ENCODE measurements around the gene THAP6. TPM values are rescaled to one million over a fixed set of nuclear protein-coding genes. Genes with fewer than 3 reads are reported as not detected.

THAP6 gene
- total RNA-seq, 1 experiment from 2014 or later, result 27.6 TPM

DNA sequence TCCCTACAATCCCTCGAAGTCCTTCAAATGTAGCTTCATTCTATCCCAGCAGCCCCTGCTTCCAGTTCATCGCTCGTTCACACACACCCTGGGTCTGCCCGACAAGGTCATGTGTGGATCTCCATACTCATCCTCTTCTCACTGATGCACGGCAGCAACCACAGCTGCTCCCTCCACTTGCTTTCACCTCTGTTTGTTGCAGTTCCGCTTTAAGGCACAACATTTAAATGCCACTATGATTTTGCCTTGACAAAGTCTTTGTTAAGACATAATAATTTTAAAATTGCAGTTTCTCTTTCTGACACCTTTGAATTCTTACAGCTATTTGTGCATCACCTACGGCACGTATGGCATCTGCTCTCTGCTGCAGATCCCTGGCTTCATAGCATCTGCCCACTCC, 43.4 kb downstream of the THAP6 start:
- no peaks in the 10 kb centered on the region for H3K27me3 Mint-ChIP-seq (ENCODE audit: insufficient read depth, unreplicated experiment)
- H3K4me1 Mint-ChIP-seq (ENCODE audit: insufficient read depth, unreplicated experiment), result peaks cover 8% of the 10 kb centered on the region
- no peak overlapping the region for H3K4me3 Mint-ChIP-seq (ENCODE audit: unreplicated experiment)
- intact Hi-C loops (cut with micrococcal nuclease), result no loop called here
- no peaks in the 10 kb centered on the region for H3K9me3 Mint-ChIP-seq (ENCODE audit: unreplicated experiment)
- BruUV-seq (replicated peaks), result no TSS peak
- ChIA-PET CTCF (interaction anchor here (0.6 kb wide), 2 partner anchors 401 to 683 kb away, joined by 3 read pairs; no protein-coding TSS in a partner anchor), POLR2A (no interaction called here)
- no peak overlapping the region for H3K27ac Mint-ChIP-seq (ENCODE audit: low read depth, unreplicated experiment)
- H3K36me3 Mint-ChIP-seq (ENCODE audit: insufficient read depth, unreplicated experiment), result no peaks in the 10 kb centered on the region
- no peak for DNase-seq (ENCODE audit: unreplicated experiment)
- TF ChIP-seq, protein P1, sequence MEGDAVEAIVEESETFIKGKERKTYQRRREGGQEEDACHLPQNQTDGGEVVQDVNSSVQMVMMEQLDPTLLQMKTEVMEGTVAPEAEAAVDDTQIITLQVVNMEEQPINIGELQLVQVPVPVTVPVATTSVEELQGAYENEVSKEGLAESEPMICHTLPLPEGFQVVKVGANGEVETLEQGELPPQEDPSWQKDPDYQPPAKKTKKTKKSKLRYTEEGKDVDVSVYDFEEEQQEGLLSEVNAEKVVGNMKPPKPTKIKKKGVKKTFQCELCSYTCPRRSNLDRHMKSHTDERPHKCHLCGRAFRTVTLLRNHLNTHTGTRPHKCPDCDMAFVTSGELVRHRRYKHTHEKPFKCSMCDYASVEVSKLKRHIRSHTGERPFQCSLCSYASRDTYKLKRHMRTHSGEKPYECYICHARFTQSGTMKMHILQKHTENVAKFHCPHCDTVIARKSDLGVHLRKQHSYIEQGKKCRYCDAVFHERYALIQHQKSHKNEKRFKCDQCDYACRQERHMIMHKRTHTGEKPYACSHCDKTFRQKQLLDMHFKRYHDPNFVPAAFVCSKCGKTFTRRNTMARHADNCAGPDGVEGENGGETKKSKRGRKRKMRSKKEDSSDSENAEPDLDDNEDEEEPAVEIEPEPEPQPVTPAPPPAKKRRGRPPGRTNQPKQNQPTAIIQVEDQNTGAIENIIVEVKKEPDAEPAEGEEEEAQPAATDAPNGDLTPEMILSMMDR (IDR thresholded peaks at IDR 0.05; ENCODE audit: unreplicated experiment), result no peak

DNA sequence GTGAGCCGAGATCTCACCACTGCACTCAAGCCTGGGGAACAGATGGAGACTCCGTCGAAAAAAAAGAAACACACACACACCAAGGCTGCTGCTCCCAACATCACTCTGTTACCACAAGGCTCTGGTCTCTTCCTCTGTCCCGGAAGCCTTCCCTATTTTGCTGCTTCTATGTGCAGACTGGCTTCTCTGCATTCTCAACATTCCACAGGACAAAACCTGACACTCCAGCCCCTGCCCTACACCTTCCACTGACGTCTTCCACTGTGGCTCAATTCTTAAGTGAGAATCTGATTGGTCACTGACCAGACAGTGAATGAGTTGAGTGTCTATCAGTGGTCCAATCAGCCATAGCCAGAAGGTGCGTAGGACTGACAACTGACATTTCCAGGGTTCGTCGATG, 47.5 kb downstream of the THAP6 start:
- TF ChIP-seq, protein P1 (IDR thresholded peaks at IDR 0.05; ENCODE audit: unreplicated experiment), result no peak
- no peak overlapping the region for H3K27ac Mint-ChIP-seq (ENCODE audit: low read depth, unreplicated experiment)
- no TSS peak for BruUV-seq (replicated peaks)
- CTCF ChIA-PET, result interaction anchor here (1.2 kb wide), 1 partner anchor 287 kb away, joined by 4 read pairs; no protein-coding TSS in a partner anchor
- DNase-seq (ENCODE audit: unreplicated experiment), result no peak
- H3K4me3 Mint-ChIP-seq (ENCODE audit: unreplicated experiment), result no peak overlapping the region
- no peaks in the 10 kb centered on the region for H3K27me3 Mint-ChIP-seq (ENCODE audit: insufficient read depth, unreplicated experiment)
- POLR2A ChIA-PET, result no interaction called here
- H3K36me3 Mint-ChIP-seq (ENCODE audit: insufficient read depth, unreplicated experiment), result no peaks in the 10 kb centered on the region
- intact Hi-C loops (cut with micrococcal nuclease), result no loop called here
- H3K9me3 Mint-ChIP-seq (ENCODE audit: unreplicated experiment), result no peaks in the 10 kb centered on the region
- H3K4me1 Mint-ChIP-seq (ENCODE audit: insufficient read depth, unreplicated experiment), result no peaks in the 10 kb centered on the region

DNA sequence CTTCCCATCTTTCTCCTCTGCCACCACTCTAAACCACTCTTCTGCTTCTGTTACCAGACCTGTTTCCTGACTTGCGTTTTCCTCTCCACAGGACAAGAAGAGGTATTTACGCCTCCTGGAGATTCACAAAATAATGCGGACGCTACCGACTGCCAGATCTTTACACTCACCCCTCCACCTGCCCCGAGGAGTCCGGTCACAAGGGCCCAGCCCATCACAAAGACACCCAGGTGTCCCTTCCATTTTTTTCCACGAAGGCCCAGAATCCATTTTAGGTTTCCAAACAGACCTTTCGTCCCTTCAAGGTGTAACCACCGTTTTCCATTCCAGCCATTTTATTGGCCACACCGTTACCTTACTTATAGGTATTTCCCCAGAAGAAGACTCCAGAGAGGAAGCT, 49.8 kb downstream of the THAP6 start:
- BruUV-seq (replicated peaks), result no TSS peak
- H3K4me3 Mint-ChIP-seq (ENCODE audit: unreplicated experiment), result no peak overlapping the region
- ChIA-PET CTCF (no interaction called here), POLR2A (interaction anchor here (0.7 kb wide), 1 partner anchor 51 kb away, joined by 3 read pairs; no protein-coding TSS in a partner anchor)
- H3K27me3 Mint-ChIP-seq (ENCODE audit: insufficient read depth, unreplicated experiment), result no peaks in the 10 kb centered on the region
- TF ChIP-seq, protein P1 (IDR thresholded peaks at IDR 0.05; ENCODE audit: unreplicated experiment), result no peak
- no peak overlapping the region for H3K27ac Mint-ChIP-seq (ENCODE audit: low read depth, unreplicated experiment)
- intact Hi-C loops (cut with micrococcal nuclease), result no loop called here
- no peaks in the 10 kb centered on the region for H3K4me1 Mint-ChIP-seq (ENCODE audit: insufficient read depth, unreplicated experiment)
- no peak for DNase-seq (ENCODE audit: unreplicated experiment)
- no peaks in the 10 kb centered on the region for H3K9me3 Mint-ChIP-seq (ENCODE audit: unreplicated experiment)
- H3K36me3 Mint-ChIP-seq (ENCODE audit: insufficient read depth, unreplicated experiment), result no peaks in the 10 kb centered on the region

DNA sequence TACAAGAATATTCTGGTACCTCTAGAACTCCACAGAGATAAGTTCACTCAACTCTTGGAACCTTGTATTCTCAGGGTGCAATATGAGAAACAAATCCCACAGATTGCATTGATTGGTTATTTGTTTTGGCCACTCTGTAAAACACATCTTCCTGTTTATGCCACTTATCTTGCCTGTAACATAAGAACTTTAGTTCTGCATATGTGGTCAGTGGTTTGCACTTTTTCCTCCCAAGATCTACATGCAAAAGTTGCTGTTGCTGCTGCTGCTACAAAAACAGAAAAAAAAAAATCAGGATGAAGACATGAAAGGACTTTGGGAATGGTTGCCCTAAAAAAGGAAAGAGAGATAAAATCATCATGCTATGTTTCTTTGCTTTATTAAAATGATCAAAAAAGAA, 51.2 kb downstream of the THAP6 start:
- Mint-ChIP-seq H3K4me1 (ENCODE audit: insufficient read depth, unreplicated experiment) (no peaks in the 10 kb centered on the region), H3K27me3 (ENCODE audit: insufficient read depth, unreplicated experiment) (no peaks in the 10 kb centered on the region), H3K4me3 (ENCODE audit: unreplicated experiment) (no peak overlapping the region), H3K36me3 (ENCODE audit: insufficient read depth, unreplicated experiment) (no peaks in the 10 kb centered on the region), H3K27ac (ENCODE audit: low read depth, unreplicated experiment) (no peak overlapping the region), H3K9me3 (ENCODE audit: unreplicated experiment) (no peaks in the 10 kb centered on the region)
- no peak for DNase-seq (ENCODE audit: unreplicated experiment)
- TF ChIP-seq, protein P1 (IDR thresholded peaks at IDR 0.05; ENCODE audit: unreplicated experiment), result no peak
- ChIA-PET POLR2A (no interaction called here), CTCF (no interaction called here)
- intact Hi-C loops (cut with micrococcal nuclease), result no loop called here
- BruUV-seq (replicated peaks), result no TSS peak
